ENCODE data around the gene RTP3. TPM values are rescaled to one million over a fixed set of nuclear protein-coding genes. Genes with fewer than 3 reads are reported as not detected.

RTP3 gene
- total RNA-seq, 1 donor from 2014 or later, result not detected

- no peak for TF ChIP-seq CTCF (IDR thresholded peaks at IDR 0.05; ENCODE audit: unreplicated experiment)
- Mint-ChIP-seq H3K27me3 (ENCODE audit: low read depth) (peaks cover 59% of the 10 kb centered on the region), H3K4me1 (no peaks in the 10 kb centered on the region)
Observed at GRCh38 chr3:46479021-46479420, 18.8 kb upstream of the RTP3 start.

GRCh38 chr3:46479696-46480095, 18.1 kb upstream of the RTP3 start:
- Mint-ChIP-seq H3K27ac (no peak overlapping the region), H3K36me3 (no peaks in the 10 kb centered on the region), H3K27me3 (ENCODE audit: low read depth) (peaks cover 55% of the 10 kb centered on the region), H3K9me3 (peaks cover 9% of the 10 kb centered on the region), H3K4me3 (no peak overlapping the region), H3K4me1 (no peaks in the 10 kb centered on the region)
- DNase-seq (ENCODE audit: low spot score in 2 of 2, unreplicated experiment in 2 of 2), result no peak
- TF ChIP-seq CTCF (IDR thresholded peaks at IDR 0.05; ENCODE audit: unreplicated experiment), result no peak

More at GRCh38 chr3:46479021-46479420, 18.8 kb upstream of the RTP3 start:
- H3K36me3 Mint-ChIP-seq, result no peaks in the 10 kb centered on the region
- no peak overlapping the region for H3K27ac Mint-ChIP-seq
- H3K4me3 Mint-ChIP-seq, result no peak overlapping the region
- no peak for DNase-seq (ENCODE audit: low spot score in 2 of 2, unreplicated experiment in 2 of 2)
- peaks cover 16% of the 10 kb centered on the region for H3K9me3 Mint-ChIP-seq

GRCh38 chr3:46480491-46481195, 17.1 kb upstream of the RTP3 start:
- DNase-seq (ENCODE audit: low spot score in 2 of 2, unreplicated experiment in 2 of 2), result no peak
- H3K36me3 Mint-ChIP-seq, result no peaks in the 10 kb centered on the region
- H3K4me1 Mint-ChIP-seq, result no peaks in the 10 kb centered on the region
- peaks cover 47% of the 10 kb centered on the region for H3K27me3 Mint-ChIP-seq (ENCODE audit: low read depth)
- H3K9me3 Mint-ChIP-seq, result no peaks in the 10 kb centered on the region
- TF ChIP-seq CTCF (IDR thresholded peaks at IDR 0.05; ENCODE audit: unreplicated experiment), result no peak
- H3K27ac Mint-ChIP-seq, result no peak overlapping the region
- H3K4me3 Mint-ChIP-seq, result no peak overlapping the region

GRCh38 chr3:46481636-46482035, 16.1 kb upstream of the RTP3 start:
- no peaks in the 10 kb centered on the region for H3K9me3 Mint-ChIP-seq
- H3K27ac Mint-ChIP-seq, result no peak overlapping the region
- no peak for TF ChIP-seq CTCF (IDR thresholded peaks at IDR 0.05; ENCODE audit: unreplicated experiment)

GRCh38 chr3:46482632-46483350, 15.0 kb upstream of the RTP3 start:
- peaks cover 42% of the 10 kb centered on the region for H3K27me3 Mint-ChIP-seq (ENCODE audit: low read depth)
- H3K4me1 Mint-ChIP-seq, result no peaks in the 10 kb centered on the region
- no peak for DNase-seq (ENCODE audit: low spot score in 2 of 2, unreplicated experiment in 2 of 2)
- H3K4me3 Mint-ChIP-seq, result no peak overlapping the region
- no peak for TF ChIP-seq CTCF (IDR thresholded peaks at IDR 0.05; ENCODE audit: unreplicated experiment)
- no peaks in the 10 kb centered on the region for H3K36me3 Mint-ChIP-seq
- no peaks in the 10 kb centered on the region for H3K9me3 Mint-ChIP-seq
- H3K27ac Mint-ChIP-seq, result no peak overlapping the region

More at GRCh38 chr3:46481636-46482035, 16.1 kb upstream of the RTP3 start:
- Mint-ChIP-seq H3K27me3 (ENCODE audit: low read depth) (peaks cover 43% of the 10 kb centered on the region), H3K36me3 (no peaks in the 10 kb centered on the region), H3K4me1 (no peaks in the 10 kb centered on the region), H3K4me3 (no peak overlapping the region)
- DNase-seq (ENCODE audit: low spot score in 2 of 2, unreplicated experiment in 2 of 2), result no peak

Measured in mesothelial cell of epicardium (in vitro differentiated cells).